ENCODE data around the gene TIAM2.

- TF ChIP-seq, protein P1, sequence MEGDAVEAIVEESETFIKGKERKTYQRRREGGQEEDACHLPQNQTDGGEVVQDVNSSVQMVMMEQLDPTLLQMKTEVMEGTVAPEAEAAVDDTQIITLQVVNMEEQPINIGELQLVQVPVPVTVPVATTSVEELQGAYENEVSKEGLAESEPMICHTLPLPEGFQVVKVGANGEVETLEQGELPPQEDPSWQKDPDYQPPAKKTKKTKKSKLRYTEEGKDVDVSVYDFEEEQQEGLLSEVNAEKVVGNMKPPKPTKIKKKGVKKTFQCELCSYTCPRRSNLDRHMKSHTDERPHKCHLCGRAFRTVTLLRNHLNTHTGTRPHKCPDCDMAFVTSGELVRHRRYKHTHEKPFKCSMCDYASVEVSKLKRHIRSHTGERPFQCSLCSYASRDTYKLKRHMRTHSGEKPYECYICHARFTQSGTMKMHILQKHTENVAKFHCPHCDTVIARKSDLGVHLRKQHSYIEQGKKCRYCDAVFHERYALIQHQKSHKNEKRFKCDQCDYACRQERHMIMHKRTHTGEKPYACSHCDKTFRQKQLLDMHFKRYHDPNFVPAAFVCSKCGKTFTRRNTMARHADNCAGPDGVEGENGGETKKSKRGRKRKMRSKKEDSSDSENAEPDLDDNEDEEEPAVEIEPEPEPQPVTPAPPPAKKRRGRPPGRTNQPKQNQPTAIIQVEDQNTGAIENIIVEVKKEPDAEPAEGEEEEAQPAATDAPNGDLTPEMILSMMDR (IDR thresholded peaks at IDR 0.05; ENCODE audit: borderline replicate concordance, extremely low read depth, low read length, poor library complexity, severe bottlenecking) = no peak
- TF ChIP-seq EZH2 (IDR thresholded peaks at IDR 0.05; ENCODE audit: borderline replicate concordance, low read depth, low read length, severe bottlenecking) = no peak
These were observed 73.0 kb downstream of the TIAM2 start for GRCh38 chr6:155067956-155068615.

All from DND-41 (cell line).